Vagina (tissue), 2 donors: ENCODE data around the gene TRMT44.

Source experiments
- CTCF ChIP-seq, 3 experiments: fragments of 450-650 bp in 2 of 3; fragments of 200-600 bp in 1 of 3; sonication (generic) in 1 of 3; IDR thresholded peaks; one replicate each; pipeline ENCODE4 v1.5.1; 2017 to 2019; ENCODE audit warnings: antibody characterized with exemption in 3 of 3, mild to moderate bottlenecking in 2 of 3, moderate library complexity in 2 of 3
- POLR2AphosphoS5 ChIP-seq, 2 donors: sonication (generic); formaldehyde crosslinking; IDR thresholded peaks; one replicate each; pipeline ENCODE4 v1.9.0; 2017; ENCODE audit warnings: antibody characterized with exemption in 2 of 2, mild to moderate bottlenecking in 2 of 2, low read depth in 1 of 2; ENCODE audit not compliant: insufficient read depth in 1 of 2

GRCh38 chr4:8401665-8402064 is 38.9 kb upstream of the TRMT44 start:
- TF ChIP-seq CTCF (IDR thresholded peaks at IDR 0.05) (no peak), POLR2AphosphoS5 (IDR thresholded peaks at IDR 0.05; ENCODE audit: insufficient read depth in 1 of 2, low read depth in 1 of 2) (no peak)
